ENCODE results near the gene ANGPTL1. TPM values are rescaled to one million over a fixed set of nuclear protein-coding genes. Genes with fewer than 3 reads are reported as not detected.

Gene ANGPTL1, protein sequence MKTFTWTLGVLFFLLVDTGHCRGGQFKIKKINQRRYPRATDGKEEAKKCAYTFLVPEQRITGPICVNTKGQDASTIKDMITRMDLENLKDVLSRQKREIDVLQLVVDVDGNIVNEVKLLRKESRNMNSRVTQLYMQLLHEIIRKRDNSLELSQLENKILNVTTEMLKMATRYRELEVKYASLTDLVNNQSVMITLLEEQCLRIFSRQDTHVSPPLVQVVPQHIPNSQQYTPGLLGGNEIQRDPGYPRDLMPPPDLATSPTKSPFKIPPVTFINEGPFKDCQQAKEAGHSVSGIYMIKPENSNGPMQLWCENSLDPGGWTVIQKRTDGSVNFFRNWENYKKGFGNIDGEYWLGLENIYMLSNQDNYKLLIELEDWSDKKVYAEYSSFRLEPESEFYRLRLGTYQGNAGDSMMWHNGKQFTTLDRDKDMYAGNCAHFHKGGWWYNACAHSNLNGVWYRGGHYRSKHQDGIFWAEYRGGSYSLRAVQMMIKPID
- not detected for polyA plus RNA-seq

DNA sequence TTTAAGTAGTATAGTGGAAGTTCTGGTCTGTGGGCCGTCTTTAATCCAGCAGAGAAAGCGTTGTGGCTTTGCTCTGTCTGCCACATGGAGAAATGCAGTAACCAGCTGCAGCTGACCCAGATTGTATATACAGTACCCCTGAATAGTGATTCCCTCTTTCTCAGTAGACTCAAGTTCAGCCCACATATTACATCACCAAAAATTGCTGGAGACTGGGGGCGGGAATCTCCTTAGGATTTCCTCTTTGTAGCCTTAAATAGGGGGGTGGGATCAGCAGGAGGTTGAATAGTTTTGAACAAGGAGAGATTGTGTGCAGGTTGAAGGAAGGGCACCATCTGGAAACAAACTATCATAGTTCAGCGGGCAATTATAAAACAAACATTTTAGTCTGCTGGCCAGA lies at the start of gene ANGPTL1:
TSS of gene ANGPTL1 (minus strand) at position 134 of the 400 bp plus-strand sequence. CDS start 5,301 bp downstream, outside the sequence.
- Mint-ChIP-seq H3K4me1 (peaks cover 5 to 6% of the 10 kb centered on the region in 2 donors), H3K36me3 (no peaks in the 10 kb centered on the region), H3K27ac (no peak within 1 kb of the TSS), H3K4me3 (no peak within 1 kb of the TSS), H3K27me3 (ENCODE audit: low read depth in 3 of 3) (peaks cover 0 to 2% (median 1%) of the 10 kb centered on the region in 3 donors), H3K9me3 (no peaks in the 10 kb centered on the region)
- DNase-seq = no peak

DNA sequence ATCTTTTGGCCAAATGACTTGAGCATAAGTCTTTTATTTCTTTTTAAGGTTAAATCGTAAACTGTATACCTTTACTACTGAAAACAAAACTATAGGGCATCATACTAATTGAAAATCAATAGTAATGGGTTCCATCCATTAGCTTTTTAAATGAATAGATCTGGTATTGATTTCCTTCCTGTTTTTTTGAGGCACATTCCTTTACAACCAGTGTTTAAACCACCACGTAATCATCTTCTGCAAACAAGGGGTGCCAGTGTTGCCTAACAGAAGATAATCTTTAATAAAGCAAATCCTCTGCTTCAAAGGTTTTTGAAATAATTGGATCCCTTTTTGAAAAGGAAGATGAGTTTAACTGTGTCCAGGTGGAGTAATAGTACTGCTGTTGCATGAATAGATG lies 48.7 kb upstream of the ANGPTL1 start:
- DNase-seq = no peak
- peaks cover 5 to 26% (median 26%) of the 10 kb centered on the region in 3 donors for H3K36me3 Mint-ChIP-seq
- H3K4me3 Mint-ChIP-seq = no peak overlapping the region
- peaks cover 0 to 9% (median 4%) of the 10 kb centered on the region in 6 donors for H3K9me3 Mint-ChIP-seq
- no peak overlapping the region for H3K27ac Mint-ChIP-seq
- no peaks in the 10 kb centered on the region for H3K27me3 Mint-ChIP-seq (ENCODE audit: low read depth in 3 of 3)
- H3K4me1 Mint-ChIP-seq = no peaks in the 10 kb centered on the region

DNA sequence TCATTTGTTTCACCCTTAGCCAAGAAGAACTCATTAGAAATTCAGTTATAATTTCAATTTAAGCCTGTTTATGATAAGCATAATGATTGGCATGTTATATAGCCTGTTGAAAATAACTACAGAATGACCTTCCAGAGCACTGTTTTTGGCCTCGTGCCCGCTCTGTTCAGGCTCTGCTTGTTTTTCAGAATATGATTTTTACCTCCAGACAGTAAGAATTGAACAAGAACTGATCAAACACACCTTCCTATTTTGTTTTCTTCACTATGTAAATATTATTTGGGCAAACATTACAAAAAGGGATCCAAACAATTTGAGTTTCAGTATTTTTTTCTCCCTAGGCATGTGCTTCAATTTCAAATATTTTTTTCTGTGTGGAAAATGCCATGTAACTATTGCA lies 48.1 kb upstream of the ANGPTL1 start:
- H3K27ac Mint-ChIP-seq = no peak overlapping the region
- H3K4me3 Mint-ChIP-seq = no peak overlapping the region
- H3K4me1 Mint-ChIP-seq = no peaks in the 10 kb centered on the region
- H3K36me3 Mint-ChIP-seq = peaks cover 8 to 29% (median 25%) of the 10 kb centered on the region in 3 donors
- no peak for DNase-seq
- peaks cover 0 to 5% (median 0%) of the 10 kb centered on the region in 6 donors for H3K9me3 Mint-ChIP-seq
- H3K27me3 Mint-ChIP-seq (ENCODE audit: low read depth in 3 of 3) = peaks cover 0 to 1% (median 0%) of the 10 kb centered on the region in 3 donors

DNA sequence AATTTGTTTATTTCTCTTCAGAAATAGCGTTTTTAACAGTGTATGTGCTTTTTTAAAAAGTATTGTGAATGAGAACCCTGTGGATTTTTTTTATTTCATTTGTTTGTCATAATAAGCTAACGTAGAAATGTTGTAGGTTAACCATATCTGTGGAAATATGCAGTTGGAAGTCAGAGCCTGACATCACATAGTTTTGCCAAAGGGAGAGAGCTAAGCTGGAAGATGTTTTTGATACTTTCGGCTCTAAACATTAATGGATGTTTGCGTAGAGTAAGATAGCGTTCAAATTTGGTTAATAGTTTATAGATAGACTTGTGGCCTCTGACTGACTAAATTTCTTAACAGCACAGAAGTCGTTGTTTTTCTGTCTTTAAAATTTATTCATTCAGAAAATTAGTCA lies 47.4 kb upstream of the ANGPTL1 start:
- Mint-ChIP-seq H3K9me3 (peaks cover 0 to 5% (median 0%) of the 10 kb centered on the region in 6 donors), H3K4me1 (no peaks in the 10 kb centered on the region), H3K4me3 (no peak overlapping the region), H3K27me3 (ENCODE audit: low read depth in 3 of 3) (peaks cover 0 to 1% (median 0%) of the 10 kb centered on the region in 3 donors), H3K36me3 (peaks cover 8 to 29% (median 25%) of the 10 kb centered on the region in 3 donors), H3K27ac (no peak overlapping the region)
- DNase-seq = no peak

DNA sequence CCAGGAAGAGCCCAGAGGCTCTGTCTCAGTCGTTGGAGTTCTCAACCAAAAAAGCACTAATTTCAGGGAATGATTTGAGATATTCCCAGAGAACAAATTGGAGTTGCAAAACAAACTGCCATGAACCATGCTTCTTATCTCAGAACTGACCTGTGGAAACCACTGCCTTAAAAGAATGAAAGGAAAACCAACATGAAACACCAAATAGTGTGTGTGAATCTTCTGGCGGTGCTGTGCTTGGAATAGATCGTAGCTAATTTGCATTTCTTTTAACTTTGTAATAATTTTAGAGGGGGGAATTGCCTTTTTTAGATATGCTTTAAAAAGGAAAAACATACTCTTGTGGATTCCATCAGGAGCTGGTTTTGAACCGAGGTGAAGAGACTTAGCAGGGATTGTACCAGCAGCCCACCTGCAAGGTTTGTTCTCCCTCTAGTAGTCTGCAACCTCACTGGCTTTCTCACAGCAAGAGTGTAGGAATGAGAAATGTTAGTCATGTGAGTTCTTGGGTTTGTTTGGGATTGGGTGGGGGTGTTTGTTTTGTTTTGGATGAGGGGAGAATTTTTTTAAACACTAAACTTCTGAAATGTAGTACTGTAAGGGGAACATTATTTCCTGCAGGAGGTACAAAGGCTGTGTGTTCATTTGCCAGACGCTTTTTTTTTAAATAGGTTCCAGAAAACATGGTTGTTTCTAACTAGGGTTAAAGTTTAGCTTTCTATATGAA lies 45.7 kb upstream of the ANGPTL1 start:
- H3K36me3 Mint-ChIP-seq = peaks cover 14 to 34% (median 22%) of the 10 kb centered on the region in 3 donors

DNA sequence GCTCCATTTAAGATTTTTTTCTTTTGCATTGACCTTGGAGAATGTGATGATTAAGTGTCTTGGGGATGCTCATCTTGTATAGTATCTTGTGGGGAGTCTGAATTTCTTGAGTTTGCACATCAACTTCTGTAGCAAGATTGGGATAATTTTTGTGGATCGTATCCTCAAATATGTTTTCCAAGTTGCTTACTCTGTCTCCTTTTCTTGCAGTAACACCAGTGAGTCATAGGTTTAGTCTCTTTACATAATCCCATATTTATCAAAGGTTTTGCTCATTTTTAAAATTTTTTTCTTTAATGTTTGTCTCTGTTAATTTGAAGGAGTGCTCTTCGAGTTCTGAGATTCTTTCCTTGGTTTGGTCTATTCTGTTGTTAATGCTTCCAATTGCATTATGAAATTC lies 41.7 kb upstream of the ANGPTL1 start:
- H3K4me3 Mint-ChIP-seq = no peak overlapping the region
- no peaks in the 10 kb centered on the region for H3K4me1 Mint-ChIP-seq

More for the DNA sequence above, 45.7 kb upstream of the ANGPTL1 start:
- Mint-ChIP-seq H3K4me1 (no peaks in the 10 kb centered on the region), H3K4me3 (no peak overlapping the region), H3K27ac (no peak overlapping the region), H3K9me3 (no peaks in the 10 kb centered on the region), H3K27me3 (ENCODE audit: low read depth in 3 of 3) (peaks cover 0 to 1% (median 0%) of the 10 kb centered on the region in 3 donors)
- no peak for DNase-seq

DNA sequence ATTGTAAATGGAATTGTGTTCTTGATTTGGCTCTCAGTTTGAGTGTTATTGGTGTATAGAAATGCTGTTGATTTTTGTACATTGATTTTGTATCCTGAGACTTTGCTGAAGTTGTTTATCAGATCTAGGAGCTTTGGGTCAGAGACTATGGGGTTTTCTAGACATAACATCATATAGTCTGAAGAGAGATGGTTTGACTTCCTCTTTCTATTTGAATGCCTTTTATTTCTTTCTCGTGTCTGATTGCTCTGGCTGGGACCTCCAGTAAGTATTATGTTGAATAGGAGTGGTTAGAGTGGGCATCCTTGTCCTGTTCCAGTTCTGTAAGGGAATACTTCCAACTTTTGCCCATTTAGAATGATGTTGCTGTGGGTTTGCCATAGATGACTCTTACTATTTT lies 39.1 kb upstream of the ANGPTL1 start:
- peaks cover 10 to 42% (median 25%) of the 10 kb centered on the region in 3 donors for H3K36me3 Mint-ChIP-seq
- H3K27ac Mint-ChIP-seq = no peak overlapping the region

More for the DNA sequence above, 41.7 kb upstream of the ANGPTL1 start:
- DNase-seq = no peak
- Mint-ChIP-seq H3K27me3 (ENCODE audit: low read depth in 3 of 3) (peaks cover 1 to 3% (median 1%) of the 10 kb centered on the region in 3 donors), H3K27ac (no peak overlapping the region), H3K9me3 (peaks cover 0 to 1% (median 0%) of the 10 kb centered on the region in 6 donors), H3K36me3 (peaks cover 14 to 43% (median 34%) of the 10 kb centered on the region in 3 donors)

DNA sequence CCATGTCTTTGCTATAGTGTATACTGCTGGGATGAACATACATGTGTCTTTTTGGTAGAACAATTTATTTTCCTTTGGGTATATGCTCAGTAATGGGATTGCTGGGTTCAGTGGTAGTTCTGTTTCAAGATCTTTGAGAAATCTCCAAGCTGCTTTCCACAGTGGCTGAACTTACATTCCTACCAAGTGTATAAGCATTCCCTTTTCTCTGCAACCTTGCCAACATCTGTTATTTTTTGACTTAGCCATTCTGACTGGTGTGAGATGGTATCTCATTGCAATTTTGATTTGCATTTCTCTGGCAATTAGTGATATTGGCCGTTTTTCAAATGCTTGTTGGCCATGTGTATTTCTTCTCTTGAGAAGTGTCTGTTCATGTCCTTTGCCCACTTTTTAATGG lies 37.5 kb upstream of the ANGPTL1 start:
- peaks cover 11 to 53% (median 31%) of the 10 kb centered on the region in 3 donors for H3K36me3 Mint-ChIP-seq
- peaks cover 0 to 1% (median 0%) of the 10 kb centered on the region in 6 donors for H3K9me3 Mint-ChIP-seq
- no peak overlapping the region for H3K27ac Mint-ChIP-seq
- DNase-seq = no peak
- no peak overlapping the region for H3K4me3 Mint-ChIP-seq
- H3K27me3 Mint-ChIP-seq (ENCODE audit: low read depth in 3 of 3) = peaks cover 0 to 3% (median 1%) of the 10 kb centered on the region in 3 donors
- no peaks in the 10 kb centered on the region for H3K4me1 Mint-ChIP-seq

More for the DNA sequence above, 39.1 kb upstream of the ANGPTL1 start:
- no peaks in the 10 kb centered on the region for H3K4me1 Mint-ChIP-seq
- H3K4me3 Mint-ChIP-seq = no peak overlapping the region
- peaks cover 0 to 1% (median 0%) of the 10 kb centered on the region in 6 donors for H3K9me3 Mint-ChIP-seq
- DNase-seq = no peak
- H3K27me3 Mint-ChIP-seq (ENCODE audit: low read depth in 3 of 3) = peaks cover 1 to 3% (median 1%) of the 10 kb centered on the region in 3 donors

DNA sequence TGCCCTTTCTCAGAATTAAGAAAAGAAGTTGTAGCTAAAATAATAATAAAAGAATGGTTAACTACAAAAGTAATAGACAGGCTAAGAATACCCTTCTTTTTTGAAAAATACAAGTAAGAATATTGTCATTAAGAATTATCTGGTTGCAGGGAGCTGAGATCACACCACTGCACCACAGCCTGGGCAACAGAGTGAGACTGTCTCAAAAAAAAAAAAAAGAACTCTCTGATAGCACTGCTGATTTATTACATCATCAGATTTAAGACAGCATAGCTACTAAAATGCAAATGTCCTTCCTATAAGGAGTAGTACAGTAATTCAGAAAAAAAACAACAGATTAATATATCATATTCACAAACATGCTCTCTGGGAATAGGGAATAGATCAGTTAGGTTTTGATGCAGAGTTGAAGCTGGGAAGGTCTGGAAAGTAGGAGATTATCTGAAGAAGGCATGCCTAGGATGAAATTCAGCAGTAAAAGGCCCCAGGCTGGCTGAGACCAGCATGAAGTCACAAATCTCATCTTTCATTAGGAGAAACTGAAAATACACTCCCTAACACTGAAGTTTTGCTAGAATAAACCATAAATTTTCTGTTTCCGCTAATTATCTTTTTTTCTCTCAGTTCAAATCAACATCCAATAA lies 30.7 kb upstream of the ANGPTL1 start:
- no peak overlapping the region for H3K4me3 Mint-ChIP-seq
- peaks cover 0 to 3% (median 0%) of the 10 kb centered on the region in 6 donors for H3K9me3 Mint-ChIP-seq
- no peak overlapping the region for H3K27ac Mint-ChIP-seq
- H3K36me3 Mint-ChIP-seq = peaks cover 11 to 33% (median 21%) of the 10 kb centered on the region in 3 donors
- H3K4me1 Mint-ChIP-seq = peaks cover 4 to 9% of the 10 kb centered on the region in 2 donors
- H3K27me3 Mint-ChIP-seq (ENCODE audit: low read depth in 3 of 3) = no peaks in the 10 kb centered on the region
- DNase-seq = no peak

DNA sequence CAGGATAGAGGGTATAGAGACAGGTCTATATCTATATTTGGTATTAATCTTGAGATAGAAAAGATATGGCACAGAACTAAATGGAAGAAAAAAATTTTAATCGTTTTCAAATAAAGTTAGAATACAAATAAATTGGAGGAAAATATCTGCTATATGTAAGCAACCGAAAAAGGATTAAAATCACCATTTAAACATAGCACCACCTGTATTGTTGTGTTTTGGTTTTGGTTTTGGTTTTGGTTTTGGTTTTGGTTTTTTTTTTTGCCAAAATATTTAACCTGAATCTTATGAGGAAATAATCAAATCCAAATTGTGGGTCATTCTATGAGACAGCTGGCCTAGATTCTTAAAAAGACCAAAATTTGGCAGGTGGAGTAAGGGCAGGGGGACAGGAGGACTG lies 28.5 kb upstream of the ANGPTL1 start:
- no peak for DNase-seq
- H3K4me3 Mint-ChIP-seq = peak overlapping the region in 1 of 5 donors; percentile 33

DNA sequence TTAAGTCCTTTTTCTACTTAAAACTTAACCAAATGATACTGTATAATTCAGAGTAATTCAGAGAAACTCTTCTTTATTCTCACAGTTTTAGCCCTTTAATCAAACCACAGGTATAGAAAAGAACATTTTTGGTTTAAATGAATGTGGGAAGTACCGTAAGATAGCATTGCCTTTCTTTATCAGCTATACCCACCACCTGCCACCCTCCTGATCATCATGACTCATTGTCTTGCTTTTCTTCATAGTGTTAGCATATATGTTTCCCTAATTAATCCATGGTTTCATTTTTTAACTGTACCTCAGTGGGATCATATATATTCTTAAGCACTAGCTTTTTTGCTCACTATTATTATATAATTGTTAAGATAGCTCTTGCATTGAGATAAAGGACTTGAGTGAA lies 27.5 kb upstream of the ANGPTL1 start:
- H3K36me3 Mint-ChIP-seq = peaks cover 11 to 29% (median 27%) of the 10 kb centered on the region in 3 donors
- H3K4me1 Mint-ChIP-seq = peaks cover 4 to 9% of the 10 kb centered on the region in 2 donors
- no peak for DNase-seq
- peaks cover 0 to 3% (median under 1%) of the 10 kb centered on the region in 6 donors for H3K9me3 Mint-ChIP-seq
- H3K27ac Mint-ChIP-seq = no peak overlapping the region
- H3K4me3 Mint-ChIP-seq = no peak overlapping the region
- peaks cover 0 to 3% (median 0%) of the 10 kb centered on the region in 3 donors for H3K27me3 Mint-ChIP-seq (ENCODE audit: low read depth in 3 of 3)

More for the DNA sequence above, 28.5 kb upstream of the ANGPTL1 start:
- Mint-ChIP-seq H3K36me3 (peaks cover 16 to 37% (median 30%) of the 10 kb centered on the region in 3 donors), H3K27me3 (ENCODE audit: low read depth in 3 of 3) (peaks cover 0 to 3% (median 0%) of the 10 kb centered on the region in 3 donors), H3K9me3 (peaks cover 0 to 3% (median under 1%) of the 10 kb centered on the region in 6 donors), H3K27ac (peak overlapping the region in 2 of 6 donors; percentile 47 to 67), H3K4me1 (peaks cover 4 to 9% of the 10 kb centered on the region in 2 donors)

DNA sequence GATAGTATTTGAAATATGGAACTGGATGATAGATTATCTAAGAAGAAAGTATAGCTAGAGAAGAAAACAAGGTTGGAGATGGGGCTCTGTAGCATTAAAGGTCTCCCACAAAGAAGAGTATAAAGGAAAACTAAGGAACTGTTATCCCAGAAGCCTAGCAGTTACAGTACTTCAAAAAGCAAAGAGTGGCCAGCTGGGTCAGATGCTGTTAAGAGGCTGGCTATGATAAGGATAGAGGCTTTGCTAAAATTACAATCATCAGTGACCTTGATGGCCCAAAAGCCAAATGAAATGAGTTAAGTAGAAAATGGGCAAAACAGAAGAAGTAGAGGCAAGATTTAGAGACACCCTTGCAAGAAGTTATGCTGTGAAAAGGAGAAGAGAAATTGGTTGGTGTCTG lies 25.1 kb upstream of the ANGPTL1 start:
- H3K9me3 Mint-ChIP-seq = peaks cover 0 to 3% (median under 1%) of the 10 kb centered on the region in 6 donors
- H3K27me3 Mint-ChIP-seq (ENCODE audit: low read depth in 3 of 3) = peaks cover 0 to 3% (median 0%) of the 10 kb centered on the region in 3 donors
- H3K4me3 Mint-ChIP-seq = no peak overlapping the region
- no peak overlapping the region for H3K27ac Mint-ChIP-seq
- H3K4me1 Mint-ChIP-seq = peaks cover 4 to 9% of the 10 kb centered on the region in 2 donors
- DNase-seq = no peak
- H3K36me3 Mint-ChIP-seq = peaks cover 5 to 26% (median 22%) of the 10 kb centered on the region in 3 donors

DNA sequence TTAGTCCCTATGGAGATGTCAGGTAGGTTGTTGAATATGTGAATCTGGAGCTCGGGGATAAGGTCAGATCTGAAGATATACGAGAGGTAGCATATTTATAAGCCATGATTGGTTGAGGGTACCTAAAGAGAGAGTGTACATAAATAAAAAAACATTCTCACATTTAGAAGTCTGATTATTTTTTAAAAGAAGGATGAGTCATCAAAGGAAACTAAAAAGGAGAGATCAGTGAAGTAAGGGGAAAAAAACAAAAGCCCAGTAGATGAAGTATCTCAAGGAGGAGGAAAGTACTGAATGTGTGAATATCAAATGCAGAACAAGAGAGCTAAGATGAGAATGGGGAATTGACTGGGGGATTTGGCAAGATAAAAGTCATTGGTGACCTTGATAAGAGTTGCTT lies 15.7 kb upstream of the ANGPTL1 start:
- no peak for DNase-seq
- H3K4me3 Mint-ChIP-seq = no peak overlapping the region
- no peaks in the 10 kb centered on the region for H3K4me1 Mint-ChIP-seq
- no peak overlapping the region for H3K27ac Mint-ChIP-seq
- peaks cover 0 to 3% (median 0%) of the 10 kb centered on the region in 3 donors for H3K27me3 Mint-ChIP-seq (ENCODE audit: low read depth in 3 of 3)
- peaks cover 0 to 17% (median 12%) of the 10 kb centered on the region in 3 donors for H3K36me3 Mint-ChIP-seq
- H3K9me3 Mint-ChIP-seq = no peaks in the 10 kb centered on the region
